GM12878 (cell line): ENCODE results near the gene BCL2L13. TPM values are rescaled to one million over a fixed set of nuclear protein-coding genes. Genes with fewer than 3 reads are reported as not detected.

Source experiments
- ATAC-seq: fragments of 200-7000 bp; cut with Tn5 transposase; 3 replicates; pipeline ENCODE4 v1.9.1; 2020; ENCODE audit warnings: mild to moderate bottlenecking, moderate library complexity
- BruUV-seq: library from RNA; stranded (reverse); fragments of 400-500 nt; replicated peaks from 2 replicates; lab custom pipeline; 2021; lab: Mats Ljungman, UMichigan
- CTCF ChIA-PET: fragments of 300-600 bp; sonication (Branson Sonifier 250); formaldehyde crosslinking; extraction: SDS; loops from one replicate; lab custom pipeline; 2021; ENCODE audit warnings: inconsistent platforms; lab: Yijun Ruan, JAX
- POLR2A ChIA-PET: fragments of 350-600 bp; formaldehyde crosslinking; extraction: SDS; loops from one replicate; lab custom pipeline; 2021; ENCODE audit warnings: inconsistent platforms; lab: Charles Lee
- RAD21 ChIA-PET: fragments of 300-600 bp; sonication (Branson Sonifier 250); formaldehyde crosslinking; loops from one replicate; lab custom pipeline; 2023; ENCODE audit warnings: antibody characterized with exemption; ENCODE audit not compliant: unreplicated experiment; lab: Charles Lee
- SMC1A ChIA-PET: fragments of 300-600 bp; sonication (Branson Sonifier 250); formaldehyde crosslinking; loops from one replicate; lab custom pipeline; 2023; ENCODE audit not compliant: unreplicated experiment, uncharacterized antibody; lab: Charles Lee
- DNase-seq: peaks from one replicate; pipeline ENCODE4 v3.0.0-alpha.2; 2011; ENCODE audit warnings: low read depth, low spot score
- FAIRE-seq: peaks from 3 replicates; lab custom pipeline; 2011; peaks lifted over from hg19 to GRCh38; lab: Jason Lieb, UNC
- H2AFZ ChIP-seq: 2 replicates; pipeline ENCODE4 v1.6.0; 2011; ENCODE audit warnings: low read depth, low read length, control low read depth; ENCODE audit not compliant: control insufficient read depth
- H3K27ac ChIP-seq: 2 replicates; pipeline ENCODE4 v1.5.1; 2011; ENCODE audit warnings: control low read depth; ENCODE audit not compliant: control insufficient read depth, insufficient read depth
- H3K27me3 ChIP-seq, 2 experiments: replicated peaks in 1 of 2; 2 replicates each; pipeline versions ENCODE4 v1.6.0 to v1.6.1; 2011; ENCODE audit warnings: low read length in 1 of 2; ENCODE audit not compliant: control insufficient read depth in 2 of 2, insufficient read depth in 2 of 2
- H3K36me3 ChIP-seq, 2 experiments: 2 replicates each; pipeline ENCODE4 v1.5.1; 2011; ENCODE audit warnings: low read length in 1 of 2; ENCODE audit not compliant: control insufficient read depth in 2 of 2, insufficient read depth in 2 of 2
- H3K4me1 ChIP-seq: 2 replicates; pipeline ENCODE4 v1.6.1; 2011; ENCODE audit warnings: mild to moderate bottlenecking, low read length, moderate library complexity, mixed read lengths; ENCODE audit not compliant: control insufficient read depth, insufficient read depth
- H3K4me2 ChIP-seq: 2 replicates; pipeline ENCODE4 v1.6.0; 2011; ENCODE audit warnings: control low read depth; ENCODE audit not compliant: control insufficient read depth, insufficient read depth
- H3K4me3 ChIP-seq: fragments of 200-600 bp; sonication (generic); 2 replicates; pipeline ENCODE4 v1.5.1; 2016
- H3K79me2 ChIP-seq: 2 replicates; pipeline ENCODE4 v1.6.0; 2011; ENCODE audit warnings: low read length; ENCODE audit not compliant: control insufficient read depth, insufficient read depth
- H3K9ac ChIP-seq: 2 replicates; pipeline ENCODE4 v1.8.0; 2011; ENCODE audit warnings: low read length, control low read depth, mixed read lengths; ENCODE audit not compliant: control insufficient read depth, insufficient read depth
- H3K9me3 ChIP-seq: replicated peaks from 3 replicates; pipeline ENCODE4 v1.5.1; 2011; ENCODE audit warnings: mild to moderate bottlenecking, low read length; ENCODE audit not compliant: control insufficient read depth, insufficient read depth
- H4K20me1 ChIP-seq: 2 replicates; pipeline ENCODE4 v1.6.0; 2011; ENCODE audit not compliant: control insufficient read depth, insufficient read depth
- BHLHE40 ChIP-seq, 2 experiments: fragments of 450-650 bp in 1 of 2; IDR thresholded peaks; 2 replicates each; pipeline ENCODE4 v1.6.1; 2011 to 2017; ENCODE audit warnings: low read depth in 2 of 2, borderline replicate concordance in 1 of 2, improper control_type of control experiment in 1 of 2, low read length in 1 of 2, mild to moderate bottlenecking in 1 of 2
- BRCA1 ChIP-seq: IDR thresholded peaks from 2 replicates; pipeline ENCODE4 v1.6.1; 2011; ENCODE audit warnings: low read depth, low read length, improper control_type of control experiment
- CREB1 ChIP-seq: IDR thresholded peaks from 2 replicates; pipeline ENCODE4 v1.6.1; 2012; ENCODE audit warnings: low read depth, mild to moderate bottlenecking, inconsistent platforms
- DPF2 ChIP-seq: fragments of 450-650 bp; IDR thresholded peaks from 2 replicates; pipeline ENCODE4 v1.6.1; 2017; ENCODE audit warnings: mild to moderate bottlenecking
- EGR1 ChIP-seq, 2 experiments: IDR thresholded peaks; 1 replicate in 1 of 2; 2 replicates in 1 of 2; pipeline ENCODE4 v1.6.1; 2011 to 2012; ENCODE audit warnings: low read depth in 2 of 2, low read length in 2 of 2, borderline replicate concordance in 1 of 2, mild to moderate bottlenecking in 1 of 2, moderate library complexity in 1 of 2
- EZH2 ChIP-seq: IDR thresholded peaks from 2 replicates; pipeline ENCODE4 v1.6.1; 2012; ENCODE audit warnings: low read depth, mild to moderate bottlenecking, control low read depth, inconsistent platforms, low read length, borderline replicate concordance; ENCODE audit not compliant: control insufficient read depth
- MAX ChIP-seq: IDR thresholded peaks from 2 replicates; pipeline ENCODE4 v1.6.1; 2012; ENCODE audit warnings: low read depth, low read length, improper control_type of control experiment
- MLLT1 ChIP-seq: fragments of 450-650 bp; IDR thresholded peaks from 2 replicates; pipeline ENCODE4 v1.6.1; 2016; ENCODE audit warnings: mild to moderate bottlenecking
- MXI1 ChIP-seq: fragments of 150-350 bp; IDR thresholded peaks from 2 replicates; pipeline ENCODE4 v1.6.1; 2011; ENCODE audit warnings: low read depth, mild to moderate bottlenecking, inconsistent platforms, low read length, improper control_type of control experiment
- NBN ChIP-seq: fragments of 450-650 bp; IDR thresholded peaks from 2 replicates; pipeline ENCODE4 v1.6.1; 2016
- NKRF ChIP-seq: fragments of 450-650 bp; conservative IDR thresholded peaks from 2 replicates; pipeline ENCODE4 v1.6.1; 2017; ENCODE audit warnings: mild to moderate bottlenecking, moderate library complexity
- PKNOX1 ChIP-seq: fragments of 450-650 bp; IDR thresholded peaks from 2 replicates; pipeline ENCODE4 v1.6.1; 2016; ENCODE audit warnings: mild to moderate bottlenecking
- POLR2AphosphoS5 ChIP-seq: IDR thresholded peaks from 2 replicates; pipeline ENCODE4 v1.6.1; 2011; ENCODE audit warnings: mild to moderate bottlenecking, low read length, inconsistent platforms
- RUNX3 ChIP-seq: IDR thresholded peaks from 2 replicates; pipeline ENCODE4 v1.6.1; 2012; ENCODE audit warnings: low read length, inconsistent platforms
- TCF12 ChIP-seq: IDR thresholded peaks from 2 replicates; pipeline ENCODE4 v1.6.1; 2011; ENCODE audit warnings: low read depth, mild to moderate bottlenecking, low read length
- TCF3 ChIP-seq: IDR thresholded peaks from 2 replicates; pipeline ENCODE4 v1.6.1; 2012; ENCODE audit warnings: low read depth, mild to moderate bottlenecking, low read length, borderline replicate concordance; ENCODE audit not compliant: insufficient read depth
- ZNF217 ChIP-seq: fragments of 450-650 bp; IDR thresholded peaks from 2 replicates; pipeline ENCODE4 v1.6.1; 2017; ENCODE audit warnings: antibody characterized with exemption, mild to moderate bottlenecking
- ZNF24 ChIP-seq: fragments of 450-650 bp; IDR thresholded peaks from 2 replicates; pipeline ENCODE4 v1.6.1; 2017; ENCODE audit warnings: antibody characterized with exemption, mild to moderate bottlenecking
- WGBS: methylation state at CpG from one replicate; pipeline ENCODE4 v1.1.6; 2016; ENCODE audit warnings: low lambda C conversion rate; ENCODE audit not compliant: insufficient replicate concordance, insufficient coverage; ENCODE audit errors: missing lambda C conversion rate; 5-methylcytosine and 5-hydroxymethylcytosine counted together
- in situ Hi-C: fragments of 300-500 bp; cut with MboI; formaldehyde crosslinking; loops from 9 replicates; pipeline ENCODE4 v1.14.3; 2018; ENCODE audit warnings: mixed read lengths
- intact Hi-C: fragments of 100-400 bp; cut with micrococcal nuclease; formaldehyde crosslinking; loops from one replicate; pipeline ENCODE4 v1.14.2; 2022; ENCODE audit not compliant: unreplicated experiment
- polyA plus RNA-seq, 11 experiments: library from polyadenylated mRNA; depleted of rRNA in 4 of 11; unstranded in 6 of 11; stranded (reverse) in 5 of 11; fragments of >200 nt; fragmentation: Nextera tagmentation in 4 of 11; fragmentation: Illumina TruSeq in 1 of 11; extraction: Ambion mirVana in 4 of 11; extraction: Trizol in 1 of 11; gene quantifications; 1 replicate in 1 of 11; 2 replicates in 10 of 11; pipeline versions ENCODE4 v1.2.1 to v1.2.3, GENCODE V29; 2011 to 2016; ENCODE audit warnings: inconsistent platforms in 2 of 11, missing spikeins in 2 of 11, low read depth in 1 of 11
- total RNA-seq, 4 experiments: library from RNA; depleted of rRNA in 3 of 4; stranded (reverse); fragments of >200 nt in 3 of 4; fragmentation: Illumina TruSeq in 1 of 4; extraction: Trizol in 1 of 4; gene quantifications; 2 replicates each; pipeline versions ENCODE4 v1.2.1 to v1.2.3, GENCODE V29; 2013 to 2021

BCL2L13 gene
- total and polyA plus RNA-seq, 10 of the 15 experiments (the other 5 are each of a cell fraction or from before 2014, with no cell fraction given): 18.6 to 30.6 (median 28.2) TPM

- TF ChIP-seq CREB1: 0 out of 2 replicates have a peak, but pooled peaks have one; percentile 27
- TF ChIP-seq EGR1 (IDR thresholded peaks at IDR 0.05; ENCODE audit: borderline replicate concordance in 1 of 2, low read depth in 2 of 2, low read length in 2 of 2): peak in 1 of 2 experiments; percentile 60; a peak in 1 of 3 replicates
- peak; percentile 16; the same call in 1 of the 2 replicates for TF ChIP-seq NKRF
- TF ChIP-seq BRCA1: no peak
- TF ChIP-seq POLR2AphosphoS5: no peak
- 0 out of 2 replicates have a peak, but pooled peaks have one; percentile 10 for TF ChIP-seq PKNOX1
- TF ChIP-seq DPF2: no peak
- peak; percentile 47; the same call in 1 of the 2 replicates for TF ChIP-seq MXI1
- peak; percentile 71; the same call in 1 of the 2 replicates for TF ChIP-seq TCF12
- 0 out of 2 replicates have a peak, but pooled peaks have one; percentile 45 for TF ChIP-seq MAX
- TF ChIP-seq RUNX3: peak; percentile 66
- TF ChIP-seq ZNF24: peak; percentile 85
- TF ChIP-seq BHLHE40 (IDR thresholded peaks at IDR 0.05; ENCODE audit: borderline replicate concordance in 1 of 2, low read depth in 2 of 2, low read length in 1 of 2): peak; percentile 65 to 77; a peak in 3 of 4 replicates
- no peak for TF ChIP-seq ZNF217
- TF ChIP-seq EZH2: no peak
- TF ChIP-seq TCF3: 0 out of 2 replicates have a peak, but pooled peaks have one; percentile 34
- 0 out of 2 replicates have a peak, but pooled peaks have one; percentile 32 for TF ChIP-seq MLLT1
- TF ChIP-seq NBN: 0 out of 2 replicates have a peak, but pooled peaks have one; percentile 37
- 2% methylated on average over 31 of the region's 47 CpGs for WGBS
- no TSS peak for BruUV-seq
- Histone ChIP-seq H3K4me3 (peak overlapping the region; percentile 83), H3K27ac (peak overlapping the region; percentile 69), H3K27me3 (no peaks in the 10 kb centered on the region), H3K4me1 (peaks cover 46% of the 10 kb centered on the region), H3K9me3 (no peaks in the 10 kb centered on the region), H3K4me2 (peak overlapping the region; percentile 70), H4K20me1 (peaks cover 12% of the 10 kb centered on the region; the same call in 1 of the 2 replicates), H2AFZ (no peak overlapping the region), H3K9ac (peak overlapping the region; percentile 84), H3K79me2 (peaks cover 65% of the 10 kb centered on the region), H3K36me3 (peaks cover 0 to 6% of the 10 kb centered on the region in 2 experiments; a peak in 2 of 4 replicates)
- DNase-seq: no peak
- ChIA-PET POLR2A (interaction anchor here (0.6 to 3.6 kb wide), 3 partner anchors 22 to 109 kb away, joined by 3 to 32 read pairs (median 6); no protein-coding TSS in a partner anchor), RAD21 (interaction anchor here (0.6 to 6.1 kb wide), 10 partner anchors 7 to 1923 kb away, joined by 3 to 29 read pairs (median 8); no protein-coding TSS in a partner anchor), CTCF (interaction anchor here (0.9 to 5.1 kb wide), 9 partner anchors 11 to 302 kb away, joined by 3 to 47 read pairs (median 7); no protein-coding TSS in a partner anchor), SMC1A (interaction anchor here (1.1 to 2.6 kb wide), 4 partner anchors 8 to 26 kb away, joined by 3 to 10 read pairs (median 4); no protein-coding TSS in a partner anchor)
- intact Hi-C loops (loop anchor here (10.0 kb wide), 1 partner anchor 221 kb away; no protein-coding TSS in a partner anchor), in situ Hi-C loops (no loop called here)
- FAIRE-seq: no peak
- peak; percentile 49 for ATAC-seq
Measured at GRCh38 chr22:17773606-17774205, 135.1 kb downstream of the BCL2L13 start.
